Measurements from ENCODE around the gene SLC25A53.

Gene SLC25A53

GRCh38 chrX:104187931-104188330 lies 31.1 kb upstream of the SLC25A53 start:
- H3K9ac ChIP-seq (ENCODE audit: low read length) = no peak overlapping the region
- no peak overlapping the region for H2AFZ ChIP-seq (ENCODE audit: low read depth, low read length, severe bottlenecking)
- H3K4me2 ChIP-seq (ENCODE audit: low read depth, low read length, poor library complexity, severe bottlenecking) = no peak overlapping the region
- no peaks in the 10 kb centered on the region for H3F3A ChIP-seq (ENCODE audit: insufficient read depth)
- no peaks in the 10 kb centered on the region; the same call in 1 of the 2 replicates for H3K36me3 ChIP-seq (ENCODE audit: low read length)
- no peaks in the 10 kb centered on the region for H4K20me1 ChIP-seq (ENCODE audit: low read depth, low read length)
- no peaks in the 10 kb centered on the region for H3K9me3 ChIP-seq (ENCODE audit: insufficient read depth, low read length)
- H3K27me3 ChIP-seq (ENCODE audit: low read length) = no peaks in the 10 kb centered on the region
- H3K79me2 ChIP-seq (ENCODE audit: insufficient read depth, low read length) = 0 out of 2 replicates have a peak, but pooled peaks cover 3% of the 10 kb centered on the region
- H3K4me3 ChIP-seq (ENCODE audit: insufficient read depth, low read length, poor library complexity, severe bottlenecking) = no peak overlapping the region
- no peak for TF ChIP-seq EZH2phosphoT487 (conservative IDR thresholded peaks at IDR 0.05; ENCODE audit: low read length)
- TF ChIP-seq, protein P1, sequence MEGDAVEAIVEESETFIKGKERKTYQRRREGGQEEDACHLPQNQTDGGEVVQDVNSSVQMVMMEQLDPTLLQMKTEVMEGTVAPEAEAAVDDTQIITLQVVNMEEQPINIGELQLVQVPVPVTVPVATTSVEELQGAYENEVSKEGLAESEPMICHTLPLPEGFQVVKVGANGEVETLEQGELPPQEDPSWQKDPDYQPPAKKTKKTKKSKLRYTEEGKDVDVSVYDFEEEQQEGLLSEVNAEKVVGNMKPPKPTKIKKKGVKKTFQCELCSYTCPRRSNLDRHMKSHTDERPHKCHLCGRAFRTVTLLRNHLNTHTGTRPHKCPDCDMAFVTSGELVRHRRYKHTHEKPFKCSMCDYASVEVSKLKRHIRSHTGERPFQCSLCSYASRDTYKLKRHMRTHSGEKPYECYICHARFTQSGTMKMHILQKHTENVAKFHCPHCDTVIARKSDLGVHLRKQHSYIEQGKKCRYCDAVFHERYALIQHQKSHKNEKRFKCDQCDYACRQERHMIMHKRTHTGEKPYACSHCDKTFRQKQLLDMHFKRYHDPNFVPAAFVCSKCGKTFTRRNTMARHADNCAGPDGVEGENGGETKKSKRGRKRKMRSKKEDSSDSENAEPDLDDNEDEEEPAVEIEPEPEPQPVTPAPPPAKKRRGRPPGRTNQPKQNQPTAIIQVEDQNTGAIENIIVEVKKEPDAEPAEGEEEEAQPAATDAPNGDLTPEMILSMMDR (IDR thresholded peaks at IDR 0.05; ENCODE audit: insufficient read depth, low read length, poor library complexity, severe bottlenecking) = no peak
- no peak overlapping the region for H3K27ac ChIP-seq (ENCODE audit: low read depth, low read length)
- no peaks in the 10 kb centered on the region for H3K9me2 ChIP-seq (replicated peaks; ENCODE audit: insufficient read depth, low read length)

DNA sequence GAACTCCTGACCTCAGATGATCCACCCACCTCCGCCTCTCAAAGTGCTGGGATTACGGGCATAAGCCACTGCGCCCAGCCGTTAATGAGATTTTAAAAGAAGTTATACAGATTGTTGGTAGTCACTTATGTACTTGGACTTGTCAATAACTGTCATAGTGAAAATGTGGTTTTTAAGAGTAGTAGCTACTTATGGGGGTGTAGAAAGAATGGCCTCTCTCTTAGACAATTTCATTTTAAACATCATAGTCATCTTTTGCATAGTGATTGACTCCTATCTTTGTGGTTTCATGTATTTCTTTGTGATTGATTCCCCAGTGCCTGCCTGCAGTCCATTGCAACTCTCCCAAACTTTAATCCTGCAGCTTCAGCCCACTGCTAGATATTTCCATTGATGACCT lies 26.9 kb upstream of the SLC25A53 start:
- H3F3A ChIP-seq (ENCODE audit: insufficient read depth) = no peaks in the 10 kb centered on the region
- no peak for TF ChIP-seq EZH2phosphoT487 (conservative IDR thresholded peaks at IDR 0.05; ENCODE audit: low read length)
- TF ChIP-seq, protein P1 (IDR thresholded peaks at IDR 0.05; ENCODE audit: insufficient read depth, low read length, poor library complexity, severe bottlenecking) = no peak
- no peaks in the 10 kb centered on the region for H4K20me1 ChIP-seq (ENCODE audit: low read depth, low read length)
- H2AFZ ChIP-seq (ENCODE audit: low read depth, low read length, severe bottlenecking) = no peak overlapping the region
- H3K27ac ChIP-seq (ENCODE audit: low read depth, low read length) = no peak overlapping the region
- 0 out of 2 replicates have a peak, but pooled peaks cover 6% of the 10 kb centered on the region for H3K79me2 ChIP-seq (ENCODE audit: insufficient read depth, low read length)
- no peak overlapping the region for H3K4me3 ChIP-seq (ENCODE audit: insufficient read depth, low read length, poor library complexity, severe bottlenecking)
- H3K9me2 ChIP-seq (replicated peaks; ENCODE audit: insufficient read depth, low read length) = no peaks in the 10 kb centered on the region
- H3K4me2 ChIP-seq (ENCODE audit: low read depth, low read length, poor library complexity, severe bottlenecking) = no peak overlapping the region
- no peaks in the 10 kb centered on the region for H3K27me3 ChIP-seq (ENCODE audit: low read length)
- no peaks in the 10 kb centered on the region for H3K9me3 ChIP-seq (ENCODE audit: insufficient read depth, low read length)
- no peak overlapping the region for H3K9ac ChIP-seq (ENCODE audit: low read length)
- no peaks in the 10 kb centered on the region; the same call in 1 of the 2 replicates for H3K36me3 ChIP-seq (ENCODE audit: low read length)

DNA sequence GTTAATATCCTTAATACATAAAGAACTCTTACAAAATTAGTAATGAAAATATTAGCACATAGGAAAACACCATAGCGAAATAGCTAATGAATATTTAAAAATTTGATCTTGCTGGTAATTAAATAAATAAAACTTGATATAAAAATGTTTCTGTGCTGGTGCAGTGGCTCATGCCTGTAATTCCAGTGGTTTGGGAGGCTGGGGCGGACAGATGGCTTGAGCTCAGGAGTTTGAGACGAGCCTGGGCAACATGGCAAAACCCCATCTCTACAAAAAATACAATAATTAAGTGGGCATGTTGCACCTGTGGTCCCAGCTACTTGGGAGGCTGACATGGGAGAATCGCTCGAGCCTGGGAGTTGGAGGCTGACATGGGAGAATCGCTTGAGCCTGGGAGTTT lies 17.0 kb upstream of the SLC25A53 start:
- Histone ChIP-seq H4K20me1 (ENCODE audit: low read depth, low read length) (no peaks in the 10 kb centered on the region), H3K9me3 (ENCODE audit: insufficient read depth, low read length) (no peaks in the 10 kb centered on the region), H3K9ac (ENCODE audit: low read length) (no peak overlapping the region), H3F3A (ENCODE audit: insufficient read depth) (no peaks in the 10 kb centered on the region), H2AFZ (ENCODE audit: low read depth, low read length, severe bottlenecking) (no peak overlapping the region), H3K79me2 (ENCODE audit: insufficient read depth, low read length) (peaks cover 31% of the 10 kb centered on the region), H3K36me3 (ENCODE audit: low read length) (0 out of 2 replicates have a peak, but pooled peaks cover 5% of the 10 kb centered on the region), H3K9me2 (replicated peaks; ENCODE audit: insufficient read depth, low read length) (no peaks in the 10 kb centered on the region), H3K27ac (ENCODE audit: low read depth, low read length) (no peak overlapping the region), H3K4me3 (ENCODE audit: insufficient read depth, low read length, poor library complexity, severe bottlenecking) (no peak overlapping the region), H3K4me2 (ENCODE audit: low read depth, low read length, poor library complexity, severe bottlenecking) (no peak overlapping the region), H3K27me3 (ENCODE audit: low read length) (no peaks in the 10 kb centered on the region)
- TF ChIP-seq, protein P1 (IDR thresholded peaks at IDR 0.05; ENCODE audit: insufficient read depth, low read length, poor library complexity, severe bottlenecking) = no peak
- TF ChIP-seq EZH2phosphoT487 (conservative IDR thresholded peaks at IDR 0.05; ENCODE audit: low read length) = no peak
